H7 (cell line): ENCODE data around the gene CDS1. TPM values are rescaled to one million over a fixed set of nuclear protein-coding genes. Genes with fewer than 3 reads are reported as not detected.
"Not testable (repeated sequence)": the region's sequence is repeated elsewhere in the genome, so short reads cannot be mapped to it uniquely, and the experiment has no call there.

Experiments used
- DNase-seq: peaks from one replicate; pipeline ENCODE4 v3.0.0; 2012
- H3K27me3 ChIP-seq: 2 replicates; pipeline ENCODE4 v1.6.0; 2011; ENCODE audit warnings: mild to moderate bottlenecking, low read length; ENCODE audit not compliant: control insufficient read depth, insufficient read depth
- H3K36me3 ChIP-seq: replicated peaks from 2 replicates; pipeline ENCODE4 v1.5.1; 2011; ENCODE audit warnings: low read length; ENCODE audit not compliant: control insufficient read depth, insufficient read depth
- H3K4me3 ChIP-seq: 2 replicates; pipeline ENCODE4 v1.5.1; 2011; ENCODE audit warnings: low read depth, mild to moderate bottlenecking, control low read depth, low read length, moderate library complexity; ENCODE audit not compliant: insufficient read depth
- total RNA-seq: library from RNA; depleted of rRNA; stranded (reverse); fragments of >200 nt; shearing (Covaris generic); gene quantifications from 2 replicates; pipeline ENCODE4 v1.2.3, GENCODE V29; 2014

CDS1 gene
- total RNA-seq, 1 experiment from 2014 or later, result 4.5 TPM

- no peaks in the 10 kb centered on the region for H3K27me3 ChIP-seq
- no peak overlapping the region for H3K4me3 ChIP-seq
- DNase-seq, result no peak
- H3K36me3 ChIP-seq, result no peaks in the 10 kb centered on the region; the same call in 1 of the 2 replicates
These were observed 52.0 kb downstream of the CDS1 start for GRCh38 chr4:84634961-84635360.

GRCh38 chr4:84638092-84638491 is 55.2 kb downstream of the CDS1 start:
- Histone ChIP-seq H3K36me3 (peaks cover 2% of the 10 kb centered on the region), H3K27me3 (no peaks in the 10 kb centered on the region), H3K4me3 (no peak overlapping the region)
- no peak for DNase-seq

- DNase-seq, result peak; percentile 10
- H3K4me3 ChIP-seq, result no peak overlapping the region
- H3K27me3 ChIP-seq, result no peaks in the 10 kb centered on the region
- peaks cover 2% of the 10 kb centered on the region for H3K36me3 ChIP-seq
These were observed 56.2 kb downstream of the CDS1 start for GRCh38 chr4:84639145-84639544.

- Histone ChIP-seq H3K27me3 (no peaks in the 10 kb centered on the region), H3K36me3 (peaks cover 2% of the 10 kb centered on the region; the same call in 1 of the 2 replicates), H3K4me3 (no peak overlapping the region)
- no peak for DNase-seq
These were observed 61.2 kb downstream of the CDS1 start for GRCh38 chr4:84644087-84644486.

GRCh38 chr4:84647312-84647884 is 64.5 kb downstream of the CDS1 start:
- Histone ChIP-seq H3K4me3 (no peak overlapping the region), H3K27me3 (no peaks in the 10 kb centered on the region), H3K36me3 (peaks cover 5% of the 10 kb centered on the region; the same call in 1 of the 2 replicates)
- peak; percentile 41 for DNase-seq

- no peak for DNase-seq
These were observed 65.3 kb downstream of the CDS1 start for GRCh38 chr4:84648178-84648577.

GRCh38 chr4:84648863-84649647 is 66.1 kb downstream of the CDS1 start:
- no peak overlapping the region for H3K4me3 ChIP-seq
- DNase-seq, result no peak
- no peaks in the 10 kb centered on the region for H3K27me3 ChIP-seq
- H3K36me3 ChIP-seq, result peaks cover 4% of the 10 kb centered on the region; the same call in 1 of the 2 replicates

More at GRCh38 chr4:84648178-84648577, 65.3 kb downstream of the CDS1 start:
- H3K27me3 ChIP-seq, result no peaks in the 10 kb centered on the region
- peaks cover 4% of the 10 kb centered on the region; the same call in 1 of the 2 replicates for H3K36me3 ChIP-seq
- no peak overlapping the region for H3K4me3 ChIP-seq

- no peaks in the 10 kb centered on the region for H3K27me3 ChIP-seq
- no peak overlapping the region for H3K4me3 ChIP-seq
- DNase-seq, result no peak
These were observed 68.6 kb downstream of the CDS1 start for GRCh38 chr4:84651499-84651898.

GRCh38 chr4:84652478-84652877 is 69.6 kb downstream of the CDS1 start:
- H3K36me3 ChIP-seq, result peaks cover 4% of the 10 kb centered on the region
- no peak overlapping the region for H3K4me3 ChIP-seq
- no peaks in the 10 kb centered on the region for H3K27me3 ChIP-seq
- no peak for DNase-seq

More at GRCh38 chr4:84651499-84651898, 68.6 kb downstream of the CDS1 start:
- H3K36me3 ChIP-seq, result peaks cover 4% of the 10 kb centered on the region; the same call in 1 of the 2 replicates

- H3K4me3 ChIP-seq, result no peak overlapping the region
- H3K36me3 ChIP-seq, result no peaks in the 10 kb centered on the region; the same call in none of the 2 replicates
- no peaks in the 10 kb centered on the region for H3K27me3 ChIP-seq
- no peak for DNase-seq
These were observed 77.7 kb downstream of the CDS1 start for GRCh38 chr4:84660606-84661005.

GRCh38 chr4:84661191-84661939 is 78.4 kb downstream of the CDS1 start:
- H3K27me3 ChIP-seq, result no peaks in the 10 kb centered on the region
- no peak for DNase-seq
- H3K4me3 ChIP-seq, result no peak overlapping the region
- H3K36me3 ChIP-seq, result no peaks in the 10 kb centered on the region; the same call in none of the 2 replicates

- H3K27me3 ChIP-seq, DNase-seq, H3K36me3 ChIP-seq, H3K4me3 ChIP-seq: not testable (repeated sequence)
These were observed 81.8 kb downstream of the CDS1 start for GRCh38 chr4:84664767-84665166.

- no peaks in the 10 kb centered on the region for H3K27me3 ChIP-seq
- no peak for DNase-seq
- no peak overlapping the region for H3K4me3 ChIP-seq
- peaks cover 2% of the 10 kb centered on the region; the same call in 1 of the 2 replicates for H3K36me3 ChIP-seq
These were observed 83.5 kb downstream of the CDS1 start for GRCh38 chr4:84666439-84666838.

- no peak overlapping the region for H3K4me3 ChIP-seq
- peaks cover 4% of the 10 kb centered on the region for H3K36me3 ChIP-seq
- no peak for DNase-seq
- no peaks in the 10 kb centered on the region for H3K27me3 ChIP-seq
These were observed 86.3 kb downstream of the CDS1 start for GRCh38 chr4:84669201-84669600.
